Measurements from ENCODE around the gene ALK. TPM values are rescaled to one million over a fixed set of nuclear protein-coding genes. Genes with fewer than 3 reads are reported as not detected.
A peak's percentile ranks its signal among the peaks of the same experiment; 100 is the strongest.

Gene ALK
- total and polyA plus RNA-seq, 2 experiments from 2014 or later: 0.35 TPM; not detected in 1

DNA sequence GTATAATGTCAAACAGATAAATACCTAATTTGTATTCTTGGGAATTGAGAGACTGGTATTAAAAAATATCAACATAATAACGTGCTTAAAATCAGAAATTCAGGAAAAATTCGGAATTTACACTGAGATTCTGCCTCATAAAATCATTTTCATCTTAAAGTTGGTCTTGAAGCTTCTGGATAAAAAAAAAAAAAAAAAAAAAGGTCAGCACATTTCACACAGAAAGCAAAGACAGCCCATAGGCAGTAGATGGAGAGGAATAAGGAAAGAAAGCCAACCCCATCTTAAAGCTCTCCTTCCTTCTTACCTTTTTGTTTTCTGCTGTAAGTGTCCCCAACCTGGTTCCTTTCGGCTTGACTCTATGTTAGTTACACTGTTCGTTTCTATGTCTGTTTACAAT lies 41.5 kb upstream of the ALK start (continued):
- TF ChIP-seq JUNB (IDR thresholded peaks at IDR 0.05; ENCODE audit: unreplicated experiment): no peak
- TF ChIP-seq EZH2 (IDR thresholded peaks at IDR 0.05; ENCODE audit: low read depth, unreplicated experiment): no peak

DNA sequence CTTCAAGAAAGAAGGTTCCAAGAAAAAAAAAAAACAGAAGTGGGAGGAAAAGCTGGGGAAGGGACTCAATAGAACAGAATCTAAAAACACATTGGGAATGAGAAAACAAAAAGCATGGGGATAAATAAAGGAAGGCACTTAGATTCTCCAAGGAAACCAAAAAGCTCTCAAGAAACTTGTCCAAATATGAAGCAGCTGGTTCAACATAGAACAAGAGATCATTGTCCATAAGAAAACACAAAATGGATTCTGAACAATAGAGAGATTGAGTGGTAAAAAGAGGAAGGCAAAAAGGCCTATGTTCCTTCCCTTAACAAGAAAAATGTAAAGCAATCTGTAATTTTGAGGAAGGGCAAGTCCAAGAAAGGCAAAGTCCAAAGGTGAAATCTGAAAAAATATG lies 32.9 kb upstream of the ALK start:
- Histone ChIP-seq H3K27ac (ENCODE audit: low read depth) (no peak overlapping the region), H2AFZ (peak overlapping the region; percentile 23; the same call in 1 of the 2 replicates), H3K4me2 (no peak overlapping the region), H3K27me3 (ENCODE audit: insufficient read depth) (no peaks in the 10 kb centered on the region), H3K4me1 (ENCODE audit: insufficient read depth) (peaks cover 10% of the 10 kb centered on the region; the same call in 1 of the 2 replicates), H3K9me2 (ENCODE audit: insufficient read depth) (peaks cover 12% of the 10 kb centered on the region), H3K4me3 (no peak overlapping the region), H4K20me1 (replicated peaks; ENCODE audit: insufficient read depth) (no peaks in the 10 kb centered on the region), H3K79me2 (replicated peaks; ENCODE audit: insufficient read depth) (no peaks in the 10 kb centered on the region), H3F3A (replicated peaks; ENCODE audit: low read depth) (no peaks in the 10 kb centered on the region), H3K36me3 (ENCODE audit: insufficient read depth) (no peaks in the 10 kb centered on the region)
- Mint-ChIP-seq H3K4me1 (peaks cover 15% of the 10 kb centered on the region), H3K36me3 (ENCODE audit: low read depth) (no peaks in the 10 kb centered on the region), H3K27ac (no peak overlapping the region), H3K4me3 (no peak overlapping the region), H3K27me3 (ENCODE audit: insufficient read depth, low read depth, poor library complexity) (no peaks in the 10 kb centered on the region), H3K9me3 (no peaks in the 10 kb centered on the region; the same call in 2 of the 3 replicates)
- TF ChIP-seq POLR2AphosphoS5 (IDR thresholded peaks at IDR 0.05; ENCODE audit: low read depth) (no peak), NANOG (IDR thresholded peaks at IDR 0.05; ENCODE audit: borderline replicate concordance) (no peak), ZNF114 (CRISPR knock-in tag; IDR thresholded peaks at IDR 0.05) (no peak), ZNF331 (CRISPR knock-in tag; IDR thresholded peaks at IDR 0.05; ENCODE audit: low read depth) (no peak), STAT1 (IDR thresholded peaks at IDR 0.05; ENCODE audit: unreplicated experiment) (no peak), EZH2 (IDR thresholded peaks at IDR 0.05; ENCODE audit: low read depth, unreplicated experiment) (no peak)
- TF ChIP-seq, protein P1, sequence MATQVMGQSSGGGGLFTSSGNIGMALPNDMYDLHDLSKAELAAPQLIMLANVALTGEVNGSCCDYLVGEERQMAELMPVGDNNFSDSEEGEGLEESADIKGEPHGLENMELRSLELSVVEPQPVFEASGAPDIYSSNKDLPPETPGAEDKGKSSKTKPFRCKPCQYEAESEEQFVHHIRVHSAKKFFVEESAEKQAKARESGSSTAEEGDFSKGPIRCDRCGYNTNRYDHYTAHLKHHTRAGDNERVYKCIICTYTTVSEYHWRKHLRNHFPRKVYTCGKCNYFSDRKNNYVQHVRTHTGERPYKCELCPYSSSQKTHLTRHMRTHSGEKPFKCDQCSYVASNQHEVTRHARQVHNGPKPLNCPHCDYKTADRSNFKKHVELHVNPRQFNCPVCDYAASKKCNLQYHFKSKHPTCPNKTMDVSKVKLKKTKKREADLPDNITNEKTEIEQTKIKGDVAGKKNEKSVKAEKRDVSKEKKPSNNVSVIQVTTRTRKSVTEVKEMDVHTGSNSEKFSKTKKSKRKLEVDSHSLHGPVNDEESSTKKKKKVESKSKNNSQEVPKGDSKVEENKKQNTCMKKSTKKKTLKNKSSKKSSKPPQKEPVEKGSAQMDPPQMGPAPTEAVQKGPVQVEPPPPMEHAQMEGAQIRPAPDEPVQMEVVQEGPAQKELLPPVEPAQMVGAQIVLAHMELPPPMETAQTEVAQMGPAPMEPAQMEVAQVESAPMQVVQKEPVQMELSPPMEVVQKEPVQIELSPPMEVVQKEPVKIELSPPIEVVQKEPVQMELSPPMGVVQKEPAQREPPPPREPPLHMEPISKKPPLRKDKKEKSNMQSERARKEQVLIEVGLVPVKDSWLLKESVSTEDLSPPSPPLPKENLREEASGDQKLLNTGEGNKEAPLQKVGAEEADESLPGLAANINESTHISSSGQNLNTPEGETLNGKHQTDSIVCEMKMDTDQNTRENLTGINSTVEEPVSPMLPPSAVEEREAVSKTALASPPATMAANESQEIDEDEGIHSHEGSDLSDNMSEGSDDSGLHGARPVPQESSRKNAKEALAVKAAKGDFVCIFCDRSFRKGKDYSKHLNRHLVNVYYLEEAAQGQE (IDR thresholded peaks at IDR 0.05; ENCODE audit: unreplicated experiment): no peak
- TF ChIP-seq, protein P2, sequence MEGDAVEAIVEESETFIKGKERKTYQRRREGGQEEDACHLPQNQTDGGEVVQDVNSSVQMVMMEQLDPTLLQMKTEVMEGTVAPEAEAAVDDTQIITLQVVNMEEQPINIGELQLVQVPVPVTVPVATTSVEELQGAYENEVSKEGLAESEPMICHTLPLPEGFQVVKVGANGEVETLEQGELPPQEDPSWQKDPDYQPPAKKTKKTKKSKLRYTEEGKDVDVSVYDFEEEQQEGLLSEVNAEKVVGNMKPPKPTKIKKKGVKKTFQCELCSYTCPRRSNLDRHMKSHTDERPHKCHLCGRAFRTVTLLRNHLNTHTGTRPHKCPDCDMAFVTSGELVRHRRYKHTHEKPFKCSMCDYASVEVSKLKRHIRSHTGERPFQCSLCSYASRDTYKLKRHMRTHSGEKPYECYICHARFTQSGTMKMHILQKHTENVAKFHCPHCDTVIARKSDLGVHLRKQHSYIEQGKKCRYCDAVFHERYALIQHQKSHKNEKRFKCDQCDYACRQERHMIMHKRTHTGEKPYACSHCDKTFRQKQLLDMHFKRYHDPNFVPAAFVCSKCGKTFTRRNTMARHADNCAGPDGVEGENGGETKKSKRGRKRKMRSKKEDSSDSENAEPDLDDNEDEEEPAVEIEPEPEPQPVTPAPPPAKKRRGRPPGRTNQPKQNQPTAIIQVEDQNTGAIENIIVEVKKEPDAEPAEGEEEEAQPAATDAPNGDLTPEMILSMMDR (conservative IDR thresholded peaks at IDR 0.05; ENCODE audit: low read depth in 2 of 2): no peak
- DNase-seq (ENCODE audit: low spot score): no peak
- ATAC-seq: no peak
